Psoas muscle (tissue), 8 donors: ENCODE measurements around the gene DAGLB. TPM values are rescaled to one million over a fixed set of nuclear protein-coding genes. Genes with fewer than 3 reads are reported as not detected.

Source experiments
- ATAC-seq, 4 donors: fragments of 200-7000 bp; cut with Tn5 transposase; one replicate each; pipeline ENCODE4 v1.9.1; 2020; ENCODE audit warnings: moderate library complexity in 3 of 4, mild to moderate bottlenecking in 2 of 4
- DNase-seq, 2 donors: peaks; one replicate each; pipeline ENCODE4 v3.0.0-alpha.2; 2020
- H3K27ac ChIP-seq: fragments of 200-600 bp; one replicate; pipeline ENCODE4 v1.8.0; 2022
- H3K27me3 ChIP-seq, 3 donors: fragments of 200-600 bp in 1 of 3; one replicate each; pipeline versions ENCODE4 v1.6.1 to v1.8.0; 2013 to 2022; ENCODE audit warnings: low read length in 2 of 3, mild to moderate bottlenecking in 2 of 3, moderate library complexity in 1 of 3; ENCODE audit not compliant: insufficient read depth in 3 of 3
- H3K36me3 ChIP-seq, 2 donors: fragments of 200-600 bp in 1 of 2; one replicate each; pipeline versions ENCODE4 v1.6.1 to v1.8.0; 2013 to 2022; ENCODE audit warnings: low read depth in 1 of 2, mild to moderate bottlenecking in 1 of 2, moderate library complexity in 1 of 2; ENCODE audit not compliant: insufficient read depth in 1 of 2
- H3K4me1 ChIP-seq: fragments of 200-600 bp; one replicate; pipeline ENCODE4 v1.8.0; 2022
- H3K4me3 ChIP-seq: fragments of 200-600 bp; one replicate; pipeline ENCODE4 v1.8.0; 2022; ENCODE audit warnings: mild to moderate bottlenecking
- H3K9me3 ChIP-seq: fragments of 200-600 bp; one replicate; pipeline ENCODE4 v1.8.0; 2022
- WGBS, 3 donors: extraction: QIAGEN DNeasy Blood & Tissue Kit; methylation state at CpG; one replicate each; pipeline versions ENCODE4 v1.1.6 to v1.1.7; 2013; 5-methylcytosine and 5-hydroxymethylcytosine counted together
- intact Hi-C, 2 donors: fragments of 100-400 bp; cut with DNase I; formaldehyde crosslinking; loops; one replicate each; pipeline versions ENCODE4 v1.11.0 to v1.14.2; 2022
- polyA plus RNA-seq, 3 donors: library from polyadenylated mRNA; stranded (reverse); fragments of 200-250 nt; gene quantifications; one replicate each; pipeline ENCODE4 v1.2.3, GENCODE V29; 2013
- total RNA-seq, 4 donors: library from RNA; stranded (reverse); fragmentation: NEBNext Ultra II Directional in 2 of 4; extraction: Animal tissue kit (Norgen Biotek cat#: 25700) in 2 of 4; gene quantifications; one replicate each; pipeline versions ENCODE4 v1.2.1 to v1.2.4, GENCODE V29; 2021 to 2023
- TF ChIP-seq, protein P1 (sequence below): fragments of 200-600 bp; IDR thresholded peaks from one replicate; pipeline ENCODE4 v1.8.0; 2022; ENCODE audit warnings: antibody characterized with exemption
- donor health status: healthy with polysubstance abuse.
- donor health status: DM: no; HTN: no; CAD: no; lungs with moderate emphysema.
- donor health status: Bipolar disorder and iron deficiency.
- donor health status: healthy.
- donor health status: DM: yes; HTN: yes; CAD: no.
- donor health status: DM: no; HTN: no; CAD: no.
- donor health status: DM: no; HTN: no; CAD: no.
- donor health status: DM: yes; HTN: yes; CAD: no.

DAGLB gene
- total and polyA plus RNA-seq, 7 donors: 9.2 to 23.8 (median 12.1) TPM

DNA sequence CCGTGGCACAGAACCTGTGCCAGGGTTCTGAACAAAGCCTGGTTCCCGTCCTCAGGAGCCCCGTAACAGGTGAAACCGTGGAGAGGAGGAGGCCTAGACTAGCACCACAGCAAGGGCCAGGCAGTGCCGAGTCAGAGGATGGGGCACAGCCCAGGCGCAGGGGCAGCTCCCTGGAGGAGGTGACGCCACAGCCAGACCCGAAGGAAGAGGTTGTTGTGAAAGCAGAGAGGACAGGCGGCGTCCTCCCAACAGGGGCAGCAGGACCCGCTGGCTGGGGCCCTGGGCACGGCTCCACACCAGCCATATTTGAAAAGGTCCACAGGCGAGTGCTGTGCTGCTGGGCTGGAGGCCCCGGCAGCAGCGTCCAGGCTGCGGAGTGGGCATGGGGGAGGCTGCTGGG, 25.7 kb downstream of the DAGLB start:
- Histone ChIP-seq H3K27me3 (no peaks in the 10 kb centered on the region), H3K4me1 (peaks cover 27% of the 10 kb centered on the region), H3K4me3 (no peak overlapping the region), H3K27ac (no peak overlapping the region), H3K36me3 (peaks cover 0 to 26% of the 10 kb centered on the region in 2 donors), H3K9me3 (no peaks in the 10 kb centered on the region)
- intact Hi-C loops: no loop called here
- TF ChIP-seq, protein P1, sequence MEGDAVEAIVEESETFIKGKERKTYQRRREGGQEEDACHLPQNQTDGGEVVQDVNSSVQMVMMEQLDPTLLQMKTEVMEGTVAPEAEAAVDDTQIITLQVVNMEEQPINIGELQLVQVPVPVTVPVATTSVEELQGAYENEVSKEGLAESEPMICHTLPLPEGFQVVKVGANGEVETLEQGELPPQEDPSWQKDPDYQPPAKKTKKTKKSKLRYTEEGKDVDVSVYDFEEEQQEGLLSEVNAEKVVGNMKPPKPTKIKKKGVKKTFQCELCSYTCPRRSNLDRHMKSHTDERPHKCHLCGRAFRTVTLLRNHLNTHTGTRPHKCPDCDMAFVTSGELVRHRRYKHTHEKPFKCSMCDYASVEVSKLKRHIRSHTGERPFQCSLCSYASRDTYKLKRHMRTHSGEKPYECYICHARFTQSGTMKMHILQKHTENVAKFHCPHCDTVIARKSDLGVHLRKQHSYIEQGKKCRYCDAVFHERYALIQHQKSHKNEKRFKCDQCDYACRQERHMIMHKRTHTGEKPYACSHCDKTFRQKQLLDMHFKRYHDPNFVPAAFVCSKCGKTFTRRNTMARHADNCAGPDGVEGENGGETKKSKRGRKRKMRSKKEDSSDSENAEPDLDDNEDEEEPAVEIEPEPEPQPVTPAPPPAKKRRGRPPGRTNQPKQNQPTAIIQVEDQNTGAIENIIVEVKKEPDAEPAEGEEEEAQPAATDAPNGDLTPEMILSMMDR: no peak
- DNase-seq (no peak), ATAC-seq (no peak)
- WGBS, 3 donors: 90 to 98% (median 96%) methylated on average over 16 of the region's 16 CpGs

DNA sequence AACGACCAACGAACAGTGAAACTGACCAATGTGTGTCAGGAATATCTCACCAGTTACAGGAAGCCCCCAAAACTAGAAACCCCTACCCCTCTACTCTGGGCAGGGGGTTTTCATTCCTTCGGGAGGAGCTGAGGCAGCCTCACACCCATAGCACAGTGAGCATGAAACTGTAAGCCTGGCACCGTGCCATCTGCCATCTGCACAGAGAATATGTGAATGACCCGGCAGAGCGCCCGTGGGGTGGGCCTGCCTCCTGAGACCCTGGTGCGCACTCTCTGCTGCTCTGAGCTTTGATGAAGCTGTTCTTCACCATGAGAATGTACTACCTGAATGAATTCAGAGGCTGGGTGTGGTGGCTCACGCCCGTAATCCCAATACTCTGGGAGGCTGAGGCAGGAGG, 27.1 kb downstream of the DAGLB start:
- H3K27ac ChIP-seq: peak overlapping the region; percentile 36
- no peaks in the 10 kb centered on the region for H3K9me3 ChIP-seq
- TF ChIP-seq, protein P1: no peak
- H3K4me1 ChIP-seq: peaks cover 27% of the 10 kb centered on the region
- ATAC-seq: no peak
- peaks cover 0 to 32% of the 10 kb centered on the region in 2 donors for H3K36me3 ChIP-seq
- no peak for DNase-seq
- H3K27me3 ChIP-seq: no peaks in the 10 kb centered on the region
- 87 to 92% (median 87%) methylated on average over 10 of the region's 10 CpGs for WGBS, 3 donors
- no peak overlapping the region for H3K4me3 ChIP-seq
- intact Hi-C loops: no loop called here

DNA sequence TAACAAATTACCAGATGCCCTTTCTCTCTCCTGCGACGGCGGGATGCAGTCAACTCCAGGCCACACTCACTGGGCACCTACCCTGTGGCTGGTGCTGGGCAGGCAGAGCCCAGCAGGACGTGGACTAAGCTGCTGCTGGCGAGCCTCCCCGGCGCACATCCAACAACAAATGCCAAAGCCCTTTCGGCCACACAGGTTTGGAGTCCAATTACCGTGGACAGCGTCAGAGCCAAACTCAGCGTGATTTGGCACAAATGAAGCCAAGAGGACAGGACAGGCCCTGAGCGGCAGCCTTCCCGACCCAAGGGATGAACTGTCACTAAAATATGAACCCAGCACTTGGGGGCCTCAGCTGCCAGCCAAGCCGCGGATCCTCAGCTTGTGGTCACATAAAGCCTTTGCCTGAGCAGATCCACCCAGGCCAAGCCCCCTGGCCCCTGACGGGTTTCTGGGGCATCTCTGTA, 28.4 kb downstream of the DAGLB start:
- peak overlapping the region; percentile 81 for H3K27ac ChIP-seq
- DNase-seq: peak; percentile 85 to 96
- no peaks in the 10 kb centered on the region for H3K27me3 ChIP-seq
- ATAC-seq: peak; percentile 90 to 93 (median 92)
- TF ChIP-seq, protein P1: no peak
- peaks cover 19% of the 10 kb centered on the region for H3K4me1 ChIP-seq
- peaks cover 0 to 44% of the 10 kb centered on the region in 2 donors for H3K36me3 ChIP-seq
- no peak overlapping the region for H3K4me3 ChIP-seq
- WGBS, 3 donors: 32 to 35% (median 34%) methylated on average over 16 of the region's 16 CpGs
- intact Hi-C loops: loop anchor here in 1 of 2 donors (5.0 kb wide), 1 partner anchor 37 kb away; no protein-coding TSS in a partner anchor
- H3K9me3 ChIP-seq: no peaks in the 10 kb centered on the region

DNA sequence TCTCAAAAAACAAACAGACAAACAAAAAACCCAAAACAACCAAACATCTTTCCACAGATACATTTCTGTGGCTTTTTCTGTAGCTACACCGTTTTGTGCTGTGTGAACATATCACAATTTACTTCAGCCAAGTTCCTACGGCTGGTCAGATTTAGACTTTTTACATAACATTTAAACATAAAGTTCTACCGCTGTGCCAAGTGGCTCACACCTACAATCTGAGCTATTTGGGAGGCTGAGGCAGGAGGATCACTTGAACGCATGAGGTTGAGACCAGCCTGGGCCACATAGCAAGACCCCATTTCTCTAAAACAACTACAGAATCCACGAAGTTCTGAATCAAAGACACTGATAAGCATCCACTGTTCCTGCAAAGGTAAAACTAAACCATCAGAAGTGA, 30.3 kb downstream of the DAGLB start:
- intact Hi-C loops: loop anchor here in 1 of 2 donors (5.0 kb wide), 1 partner anchor 35 kb away; no protein-coding TSS in a partner anchor

More for the DNA sequence above, 30.3 kb downstream of the DAGLB start:
- Histone ChIP-seq H3K36me3 (peaks cover 8 to 63% of the 10 kb centered on the region in 2 donors), H3K9me3 (no peaks in the 10 kb centered on the region), H3K27me3 (no peaks in the 10 kb centered on the region), H3K4me1 (peaks cover 11% of the 10 kb centered on the region), H3K27ac (no peak overlapping the region), H3K4me3 (no peak overlapping the region)
- TF ChIP-seq, protein P1: no peak
- 94 to 97% (median 95%) methylated on average over 5 of the region's 5 CpGs for WGBS, 3 donors
- ATAC-seq (no peak), DNase-seq (no peak)
